ENCODE measurements around the gene SNX20. TPM values are rescaled to one million over a fixed set of nuclear protein-coding genes. Genes with fewer than 3 reads are reported as not detected.

The SNX20 gene
- total and polyA plus RNA-seq, 10 of the 15 experiments (the other 5 are each of a cell fraction or from before 2014, with no cell fraction given): 4.6 to 30.8 (median 21.9) TPM

DNA sequence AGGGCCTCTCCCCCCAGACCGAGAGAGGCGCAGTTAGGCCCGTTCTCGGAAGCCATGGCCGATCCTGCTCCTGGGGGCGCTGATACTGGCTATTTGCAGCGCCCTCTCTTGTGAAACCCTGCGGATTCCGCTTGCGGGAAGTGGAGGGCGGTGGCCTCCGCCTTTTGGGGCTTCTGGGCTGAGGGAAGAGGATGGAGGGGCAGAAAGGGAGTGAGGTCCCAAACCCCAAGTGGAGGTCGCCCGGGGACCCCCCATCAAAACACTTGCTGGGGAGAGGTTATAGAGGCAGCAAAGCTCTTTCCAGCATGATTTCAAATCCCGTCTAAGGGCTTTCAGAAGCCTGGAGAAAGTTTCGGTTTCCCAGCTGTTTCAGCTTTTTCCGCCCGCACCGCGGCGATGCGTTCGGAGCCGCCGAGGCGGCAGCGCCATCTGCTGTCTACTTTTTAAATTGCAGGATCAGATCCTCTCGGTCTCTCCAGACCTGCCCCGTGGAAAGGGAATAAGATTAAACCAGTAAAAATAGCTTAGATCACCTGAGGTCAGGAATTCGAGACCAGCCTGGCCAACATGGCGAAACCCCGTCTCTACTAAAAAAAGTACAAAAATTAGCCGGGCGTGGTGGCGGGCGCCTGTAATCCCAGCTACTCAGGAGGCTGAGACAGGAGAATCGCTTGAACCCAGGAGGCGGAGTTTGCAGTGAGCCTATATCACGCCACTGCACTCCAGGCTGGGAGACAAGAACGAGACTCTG lies 15.8 kb downstream of the SNX20 start (continued):
- TF ChIP-seq, protein P1, sequence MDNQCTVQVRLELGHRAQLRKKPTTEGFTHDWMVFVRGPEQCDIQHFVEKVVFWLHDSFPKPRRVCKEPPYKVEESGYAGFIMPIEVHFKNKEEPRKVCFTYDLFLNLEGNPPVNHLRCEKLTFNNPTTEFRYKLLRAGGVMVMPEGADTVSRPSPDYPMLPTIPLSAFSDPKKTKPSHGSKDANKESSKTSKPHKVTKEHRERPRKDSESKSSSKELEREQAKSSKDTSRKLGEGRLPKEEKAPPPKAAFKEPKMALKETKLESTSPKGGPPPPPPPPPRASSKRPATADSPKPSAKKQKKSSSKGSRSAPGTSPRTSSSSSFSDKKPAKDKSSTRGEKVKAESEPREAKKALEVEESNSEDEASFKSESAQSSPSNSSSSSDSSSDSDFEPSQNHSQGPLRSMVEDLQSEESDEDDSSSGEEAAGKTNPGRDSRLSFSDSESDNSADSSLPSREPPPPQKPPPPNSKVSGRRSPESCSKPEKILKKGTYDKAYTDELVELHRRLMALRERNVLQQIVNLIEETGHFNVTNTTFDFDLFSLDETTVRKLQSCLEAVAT (IDR thresholded peaks at IDR 0.05): peak; percentile 52; the same call in 1 of the 2 replicates
- TF ChIP-seq GATAD2B (conservative IDR thresholded peaks at IDR 0.05; ENCODE audit: low read depth): 0 out of 2 replicates have a peak, but pooled peaks have one; percentile 19
- TF ChIP-seq RAD21 (IDR thresholded peaks at IDR 0.05; ENCODE audit: insufficient read depth, low read depth, low read length): peak; percentile 83
- TF ChIP-seq BHLHE40 (IDR thresholded peaks at IDR 0.05; ENCODE audit: borderline replicate concordance in 1 of 2, low read depth in 2 of 2, low read length in 1 of 2): 0 out of 4 replicates have a peak, but pooled peaks of 1 of the 2 experiments have one; percentile 27
- TF ChIP-seq JUNB (IDR thresholded peaks at IDR 0.05): no peak
- TF ChIP-seq, protein P2, sequence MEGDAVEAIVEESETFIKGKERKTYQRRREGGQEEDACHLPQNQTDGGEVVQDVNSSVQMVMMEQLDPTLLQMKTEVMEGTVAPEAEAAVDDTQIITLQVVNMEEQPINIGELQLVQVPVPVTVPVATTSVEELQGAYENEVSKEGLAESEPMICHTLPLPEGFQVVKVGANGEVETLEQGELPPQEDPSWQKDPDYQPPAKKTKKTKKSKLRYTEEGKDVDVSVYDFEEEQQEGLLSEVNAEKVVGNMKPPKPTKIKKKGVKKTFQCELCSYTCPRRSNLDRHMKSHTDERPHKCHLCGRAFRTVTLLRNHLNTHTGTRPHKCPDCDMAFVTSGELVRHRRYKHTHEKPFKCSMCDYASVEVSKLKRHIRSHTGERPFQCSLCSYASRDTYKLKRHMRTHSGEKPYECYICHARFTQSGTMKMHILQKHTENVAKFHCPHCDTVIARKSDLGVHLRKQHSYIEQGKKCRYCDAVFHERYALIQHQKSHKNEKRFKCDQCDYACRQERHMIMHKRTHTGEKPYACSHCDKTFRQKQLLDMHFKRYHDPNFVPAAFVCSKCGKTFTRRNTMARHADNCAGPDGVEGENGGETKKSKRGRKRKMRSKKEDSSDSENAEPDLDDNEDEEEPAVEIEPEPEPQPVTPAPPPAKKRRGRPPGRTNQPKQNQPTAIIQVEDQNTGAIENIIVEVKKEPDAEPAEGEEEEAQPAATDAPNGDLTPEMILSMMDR (IDR thresholded peaks at IDR 0.05 in 2 of 3, conservative IDR thresholded peaks at IDR 0.05 in 1 of 3; ENCODE audit: control insufficient read depth in 2 of 3, extremely low read depth in 1 of 3, insufficient read depth in 1 of 3, low read depth in 3 of 3, low read length in 3 of 3): peak; percentile 77 to 91 (median 86)
- 0 out of 2 replicates have a peak, but pooled peaks have one; percentile 50 for TF ChIP-seq IRF4 (IDR thresholded peaks at IDR 0.05; ENCODE audit: low read depth, low read length)

All from GM12878 (cell line).